IMR-90 (cell line): Measurements from ENCODE around the gene PRKAR1B. TPM values are rescaled to one million over a fixed set of nuclear protein-coding genes. Genes with fewer than 3 reads are reported as not detected.

Experiments used
- ATAC-seq: fragments of 200-7000 bp; cut with Tn5 transposase; 2 replicates; pipeline ENCODE4 v1.9.1; 2020; ENCODE audit warnings: low read depth, mild to moderate bottlenecking, moderate library complexity
- BruUV-seq: library from RNA; stranded (reverse); fragments of 400-500 nt; replicated peaks from 2 replicates; lab custom pipeline; 2021; lab: Mats Ljungman, UMichigan
- CTCF ChIA-PET: fragments of 300-600 bp; formaldehyde crosslinking; extraction: SDS; loops from one replicate; lab custom pipeline; 2021; ENCODE audit warnings: antibody characterized with exemption; lab: Yijun Ruan, JAX
- POLR2A ChIA-PET: fragments of 300-600 bp; sonication (Branson Sonifier 250); formaldehyde crosslinking; loops from one replicate; lab custom pipeline; 2022; ENCODE audit warnings: antibody characterized with exemption; ENCODE audit not compliant: unreplicated experiment; lab: Charles Lee
- DNase-seq: peaks from one replicate; pipeline ENCODE4 v3.0.0; 2013
- H2AFZ ChIP-seq: replicated peaks from 2 replicates; pipeline ENCODE3; 2013; ENCODE audit warnings: low read length, mild to moderate bottlenecking; ENCODE audit not compliant: poor library complexity
- H2AK5ac ChIP-seq: 2 replicates; pipeline ENCODE4 v1.6.1; 2013; ENCODE audit warnings: low read depth, low read length, inconsistent platforms
- H2AK9ac ChIP-seq: replicated peaks from 2 replicates; pipeline ENCODE3; 2013; ENCODE audit warnings: mild to moderate bottlenecking, low read depth, low read length, moderate library complexity; ENCODE audit not compliant: poor library complexity
- H2BK120ac ChIP-seq: 2 replicates; pipeline ENCODE4 v1.6.1; 2013; ENCODE audit warnings: low read depth, low read length, inconsistent platforms
- H2BK15ac ChIP-seq: 3 replicates; pipeline ENCODE4 v1.6.1; 2013; ENCODE audit warnings: low read depth, low read length, inconsistent platforms
- H2BK20ac ChIP-seq: 2 replicates; pipeline ENCODE4 v1.6.1; 2013; ENCODE audit warnings: low read depth, mild to moderate bottlenecking, inconsistent platforms, low read length, moderate library complexity
- H2BK5ac ChIP-seq: 2 replicates; pipeline ENCODE4 v1.6.1; 2013; ENCODE audit warnings: mild to moderate bottlenecking, low read depth, low read length, inconsistent platforms; ENCODE audit not compliant: poor library complexity, severe bottlenecking
- H3K14ac ChIP-seq: replicated peaks from 2 replicates; pipeline ENCODE4 v1.6.1; 2013; ENCODE audit warnings: low read depth, low read length, inconsistent platforms
- H3K18ac ChIP-seq: 2 replicates; pipeline ENCODE4 v1.6.1; 2013; ENCODE audit warnings: low read depth, low read length, control low read depth
- H3K23ac ChIP-seq: 2 replicates; pipeline ENCODE4 v1.6.1; 2013; ENCODE audit warnings: low read depth, low read length, inconsistent platforms
- H3K27ac ChIP-seq: 2 replicates; pipeline ENCODE4 v1.5.1; 2013; ENCODE audit warnings: mild to moderate bottlenecking, control low read depth, low read length; ENCODE audit not compliant: insufficient read depth
- H3K27me3 ChIP-seq: 2 replicates; pipeline ENCODE4 v1.6.1; 2013; ENCODE audit warnings: low read length; ENCODE audit not compliant: control insufficient read depth, insufficient read depth
- H3K36me3 ChIP-seq: 2 replicates; pipeline ENCODE4 v1.6.1; 2013; ENCODE audit warnings: low read length, mixed read lengths; ENCODE audit not compliant: control insufficient read depth, insufficient read depth
- H3K4ac ChIP-seq: 2 replicates; pipeline ENCODE4 v1.6.1; 2013; ENCODE audit warnings: low read depth, low read length, inconsistent platforms
- H3K4me1 ChIP-seq: 2 replicates; pipeline ENCODE4 v1.6.1; 2013; ENCODE audit warnings: low read length, mixed read lengths; ENCODE audit not compliant: control insufficient read depth, insufficient read depth
- H3K4me2 ChIP-seq: 2 replicates; pipeline ENCODE4 v1.6.1; 2013; ENCODE audit warnings: low read depth, mild to moderate bottlenecking, control low read depth, low read length, moderate library complexity
- H3K4me3 ChIP-seq: 2 replicates; pipeline ENCODE4 v1.5.1; 2013; ENCODE audit warnings: low read depth, mild to moderate bottlenecking, control low read depth, low read length, moderate library complexity; ENCODE audit not compliant: insufficient read depth
- H3K56ac ChIP-seq: 2 replicates; pipeline ENCODE4 v1.6.1; 2013; ENCODE audit warnings: low read length, inconsistent platforms; ENCODE audit not compliant: insufficient read depth; ENCODE audit errors: extremely low read depth
- H3K79me1 ChIP-seq, 2 experiments: 2 replicates each; pipeline ENCODE4 v1.6.1; 2013; ENCODE audit warnings: low read length in 2 of 2, inconsistent platforms in 1 of 2, low read depth in 1 of 2
- H3K9ac ChIP-seq: 2 replicates; pipeline ENCODE4 v1.6.1; 2013; ENCODE audit warnings: low read depth, low read length, control low read depth
- H3K9me1 ChIP-seq: 2 replicates; pipeline ENCODE4 v1.6.1; 2013; ENCODE audit warnings: low read length, inconsistent platforms; ENCODE audit not compliant: insufficient read depth
- H3K9me3 ChIP-seq: 2 replicates; pipeline ENCODE4 v1.6.1; 2013; ENCODE audit warnings: low read length; ENCODE audit not compliant: control insufficient read depth, insufficient read depth
- H4K20me1 ChIP-seq: 2 replicates; pipeline ENCODE4 v1.6.1; 2013; ENCODE audit warnings: low read length, inconsistent platforms; ENCODE audit not compliant: insufficient read depth
- H4K5ac ChIP-seq: 2 replicates; pipeline ENCODE4 v1.6.1; 2013; ENCODE audit warnings: mild to moderate bottlenecking, low read depth, low read length, control low read depth
- H4K8ac ChIP-seq, 2 experiments: 2 replicates each; pipeline ENCODE4 v1.6.1; 2013; ENCODE audit warnings: low read depth in 2 of 2, low read length in 2 of 2, control low read depth in 1 of 2, inconsistent platforms in 1 of 2
- H4K91ac ChIP-seq: 2 replicates; pipeline ENCODE4 v1.6.1; 2013; ENCODE audit warnings: low read depth, low read length, inconsistent platforms; ENCODE audit not compliant: insufficient read depth
- RCOR1 ChIP-seq: IDR thresholded peaks from 2 replicates; pipeline ENCODE4 v1.6.1; 2012; ENCODE audit warnings: mild to moderate bottlenecking, low read length, improper control_type of control experiment; ENCODE audit not compliant: insufficient replicate concordance
- RFX5 ChIP-seq: IDR thresholded peaks from 2 replicates; pipeline ENCODE4 v1.8.0; 2012; ENCODE audit warnings: low read depth, mild to moderate bottlenecking, low read length, moderate library complexity
- WGBS, 2 experiments: methylation state at CpG; one replicate each; pipeline versions ENCODE4 v1.1.5 to v1.1.7; 2013; ENCODE audit warnings: missing lambda C conversion rate in 2 of 2; ENCODE audit not compliant: insufficient read length in 1 of 2; ENCODE audit errors: extremely low coverage in 2 of 2; 5-methylcytosine and 5-hydroxymethylcytosine counted together
- dilution Hi-C: fragments of 300-500 bp; cut with HindIII; formaldehyde crosslinking; loops from one replicate; pipeline ENCODE4 v1.14.3; 2018; ENCODE audit warnings: low sequenced_read_pairs; ENCODE audit not compliant: unreplicated experiment
- in situ Hi-C: fragments of 300-500 bp; cut with MboI; formaldehyde crosslinking; loops from 3 replicates; pipeline ENCODE4 v1.14.3; 2019; ENCODE audit warnings: low sequenced_read_pairs, inconsistent platforms, mixed read lengths
- intact Hi-C: fragments of 100-400 bp; cut with micrococcal nuclease; formaldehyde crosslinking; loops from 2 replicates; pipeline ENCODE4 v1.10.0; 2022
- polyA plus RNA-seq, 3 experiments: library from polyadenylated mRNA; depleted of rRNA; stranded (reverse); fragments of >200 nt; gene quantifications; 2 replicates each; pipeline ENCODE4 v1.2.3, GENCODE V29; 2012; ENCODE audit warnings: low replicate concordance in 1 of 3
- total RNA-seq: library from RNA; depleted of rRNA; stranded (reverse); fragments of >200 nt; gene quantifications from 2 replicates; pipeline ENCODE4 v1.2.3, GENCODE V29; 2012
- TF ChIP-seq, protein P1 (sequence below): fragments of 150-350 bp; IDR thresholded peaks from 2 replicates; pipeline ENCODE4 v1.6.1; 2016; ENCODE audit warnings: low read depth, mild to moderate bottlenecking, low read length, moderate library complexity, borderline replicate concordance
- TF ChIP-seq, protein P2 (sequence below): conservative IDR thresholded peaks from 2 replicates; pipeline ENCODE4 v1.5.1; 2012; ENCODE audit warnings: mild to moderate bottlenecking, low read depth, low read length, improper control_type of control experiment

Gene PRKAR1B
- total and polyA plus RNA-seq, 2 of the 4 experiments (the other 2 are of a cell fraction), result 15.2 to 20.2 TPM

DNA sequence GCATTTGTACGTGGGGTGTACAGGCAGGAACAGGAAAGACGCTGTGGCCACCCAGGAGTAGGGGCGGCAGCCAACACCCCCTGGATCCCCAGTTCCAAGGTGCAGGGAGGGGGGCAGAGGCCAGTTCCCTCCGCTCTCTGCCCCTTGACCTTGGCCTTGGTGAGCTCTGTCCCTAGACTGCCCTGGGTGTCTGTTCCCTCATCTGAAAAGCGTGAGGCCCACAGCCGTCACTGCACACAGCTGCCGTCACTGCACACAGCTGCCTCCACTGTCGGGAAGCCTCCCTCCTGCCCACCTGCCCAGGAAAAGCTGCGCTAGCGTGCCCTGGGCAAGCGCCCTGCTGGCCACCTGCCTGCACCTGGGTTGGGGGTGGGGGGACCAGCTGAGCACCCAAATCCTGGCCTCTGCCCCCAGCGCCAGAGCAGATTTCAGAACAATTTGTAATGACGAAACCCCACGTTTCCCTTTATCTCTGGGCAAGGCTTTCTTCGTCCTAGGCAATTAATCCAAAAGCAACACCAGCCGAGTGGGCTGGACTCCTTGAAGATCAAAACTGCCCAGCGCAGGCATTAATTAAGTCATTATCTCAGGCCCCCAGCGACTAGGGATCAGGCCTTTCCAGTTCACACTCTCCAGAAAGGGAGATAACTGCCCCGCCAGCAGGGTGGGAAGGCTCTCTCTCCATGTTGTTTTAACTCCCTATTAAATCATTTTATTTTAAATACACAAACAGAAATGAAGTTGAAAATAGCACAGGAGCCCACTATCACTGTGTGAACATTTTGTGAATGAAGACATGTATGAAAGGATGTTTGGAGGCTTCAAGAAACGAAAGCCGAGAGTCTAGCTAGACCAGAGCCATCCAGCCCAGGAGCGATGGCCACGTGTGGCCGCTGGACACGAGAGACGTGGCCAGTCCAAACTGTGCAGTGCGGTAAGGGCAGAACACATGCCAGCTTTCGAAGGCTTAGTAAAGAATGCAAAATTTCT is 203.4 kb downstream of the PRKAR1B start (continued):
- TF ChIP-seq, protein P1, sequence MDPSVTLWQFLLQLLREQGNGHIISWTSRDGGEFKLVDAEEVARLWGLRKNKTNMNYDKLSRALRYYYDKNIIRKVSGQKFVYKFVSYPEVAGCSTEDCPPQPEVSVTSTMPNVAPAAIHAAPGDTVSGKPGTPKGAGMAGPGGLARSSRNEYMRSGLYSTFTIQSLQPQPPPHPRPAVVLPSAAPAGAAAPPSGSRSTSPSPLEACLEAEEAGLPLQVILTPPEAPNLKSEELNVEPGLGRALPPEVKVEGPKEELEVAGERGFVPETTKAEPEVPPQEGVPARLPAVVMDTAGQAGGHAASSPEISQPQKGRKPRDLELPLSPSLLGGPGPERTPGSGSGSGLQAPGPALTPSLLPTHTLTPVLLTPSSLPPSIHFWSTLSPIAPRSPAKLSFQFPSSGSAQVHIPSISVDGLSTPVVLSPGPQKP, result no peak

DNA sequence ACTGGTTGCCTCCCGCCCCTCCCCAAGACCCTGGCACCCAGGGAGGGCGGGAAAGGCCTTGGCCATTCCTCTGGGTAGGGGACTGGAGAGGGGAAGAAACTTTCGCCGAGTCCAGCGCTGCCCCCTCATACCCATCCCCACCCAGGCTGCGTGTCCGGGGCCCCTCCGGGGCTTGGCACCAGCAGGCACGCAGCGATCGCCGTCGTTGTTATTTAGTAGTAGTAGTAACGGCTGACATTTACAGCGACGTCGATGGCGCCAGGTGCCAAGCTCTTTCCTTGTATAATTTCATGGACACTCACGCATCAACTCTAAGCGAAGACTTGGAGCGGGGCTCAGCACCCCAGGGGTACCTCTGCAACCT is 204.1 kb downstream of the PRKAR1B start:
- ChIA-PET POLR2A (no interaction called here), CTCF (no interaction called here)
- Histone ChIP-seq H4K8ac (no peak overlapping the region), H3K9me3 (0 out of 2 replicates have a peak, but pooled peaks cover 2% of the 10 kb centered on the region), H3K23ac (no peak overlapping the region), H3K27ac (no peak overlapping the region), H2AFZ (no peak overlapping the region), H2BK15ac (no peak overlapping the region), H3K9ac (no peak overlapping the region), H2BK120ac (no peak overlapping the region), H3K56ac (no peak overlapping the region), H3K9me1 (no peaks in the 10 kb centered on the region), H4K91ac (no peak overlapping the region), H3K14ac (no peak overlapping the region), H2BK5ac (no peak overlapping the region), H2AK9ac (no peak overlapping the region), H2BK20ac (no peak overlapping the region), H3K18ac (no peak overlapping the region), H3K4me2 (no peak overlapping the region), H3K36me3 (no peaks in the 10 kb centered on the region), H3K4me1 (0 out of 2 replicates have a peak, but pooled peaks cover 3% of the 10 kb centered on the region), H3K27me3 (peaks cover 40% of the 10 kb centered on the region), H2AK5ac (no peak overlapping the region), H3K4me3 (no peak overlapping the region), H3K4ac (no peak overlapping the region), H4K5ac (no peak overlapping the region), H4K20me1 (no peaks in the 10 kb centered on the region; the same call in 1 of the 2 replicates), H3K79me1 (peaks cover 0 to 2% of the 10 kb centered on the region in 2 experiments; a peak in 1 of 4 replicates)
- WGBS, 2 experiments, result 40% methylated on average over 1 of the region's 21 CpGs; no CpG with 5 or more reads in 1 of the 2 experiments
- in situ Hi-C loops (no loop called here), intact Hi-C loops (no loop called here), dilution Hi-C loops (no loop called here)
- TF ChIP-seq RCOR1 (no peak), RFX5 (no peak)
- TF ChIP-seq, protein P2, sequence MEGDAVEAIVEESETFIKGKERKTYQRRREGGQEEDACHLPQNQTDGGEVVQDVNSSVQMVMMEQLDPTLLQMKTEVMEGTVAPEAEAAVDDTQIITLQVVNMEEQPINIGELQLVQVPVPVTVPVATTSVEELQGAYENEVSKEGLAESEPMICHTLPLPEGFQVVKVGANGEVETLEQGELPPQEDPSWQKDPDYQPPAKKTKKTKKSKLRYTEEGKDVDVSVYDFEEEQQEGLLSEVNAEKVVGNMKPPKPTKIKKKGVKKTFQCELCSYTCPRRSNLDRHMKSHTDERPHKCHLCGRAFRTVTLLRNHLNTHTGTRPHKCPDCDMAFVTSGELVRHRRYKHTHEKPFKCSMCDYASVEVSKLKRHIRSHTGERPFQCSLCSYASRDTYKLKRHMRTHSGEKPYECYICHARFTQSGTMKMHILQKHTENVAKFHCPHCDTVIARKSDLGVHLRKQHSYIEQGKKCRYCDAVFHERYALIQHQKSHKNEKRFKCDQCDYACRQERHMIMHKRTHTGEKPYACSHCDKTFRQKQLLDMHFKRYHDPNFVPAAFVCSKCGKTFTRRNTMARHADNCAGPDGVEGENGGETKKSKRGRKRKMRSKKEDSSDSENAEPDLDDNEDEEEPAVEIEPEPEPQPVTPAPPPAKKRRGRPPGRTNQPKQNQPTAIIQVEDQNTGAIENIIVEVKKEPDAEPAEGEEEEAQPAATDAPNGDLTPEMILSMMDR, result no peak
- DNase-seq (no peak), ATAC-seq (no peak)
- BruUV-seq, result no TSS peak
